CD14-positive monocyte (primary cell): ENCODE measurements around the gene CASTOR1. TPM values are rescaled to one million over a fixed set of nuclear protein-coding genes. Genes with fewer than 3 reads are reported as not detected.

ENCODE experiments used
- DNase-seq, 3 donors: peaks; one replicate each; pipeline ENCODE4 v3.0.0-alpha.2; 2011 to 2022
- H2AFZ ChIP-seq: 2 replicates; pipeline ENCODE4 v1.6.0; 2012; ENCODE audit warnings: mild to moderate bottlenecking, low read depth, low read length, inconsistent platforms; ENCODE audit not compliant: insufficient read depth, poor library complexity, severe bottlenecking
- H3K27ac ChIP-seq, 2 donors: 1 replicate in 1 of 2; 2 replicates in 1 of 2; pipeline ENCODE4 v1.5.1; 2012 to 2013; ENCODE audit warnings: low read length in 2 of 2, control low read depth in 1 of 2, inconsistent platforms in 1 of 2, low read depth in 1 of 2, mild to moderate bottlenecking in 1 of 2
- H3K27me3 ChIP-seq, 2 donors: one replicate each; pipeline versions ENCODE4 v1.6.0 to v1.6.1; 2011 to 2013; ENCODE audit warnings: low read length in 2 of 2; ENCODE audit not compliant: control insufficient read depth in 2 of 2, insufficient read depth in 2 of 2
- H3K36me3 ChIP-seq, 2 donors: replicated peaks in 1 of 2; 1 replicate in 1 of 2; 2 replicates in 1 of 2; pipeline versions ENCODE4 v1.5.1 to v1.6.1; 2012 to 2013; ENCODE audit warnings: low read length in 2 of 2, control low read depth in 1 of 2, inconsistent platforms in 1 of 2, mild to moderate bottlenecking in 1 of 2; ENCODE audit not compliant: insufficient read depth in 2 of 2, control insufficient read depth in 1 of 2
- H3K4me1 ChIP-seq, 2 donors: 1 replicate in 1 of 2; 2 replicates in 1 of 2; pipeline versions ENCODE4 v1.5.1 to v1.6.1; 2012 to 2013; ENCODE audit warnings: low read length in 2 of 2, control low read depth in 1 of 2, inconsistent platforms in 1 of 2, mild to moderate bottlenecking in 1 of 2, moderate library complexity in 1 of 2; ENCODE audit not compliant: insufficient read depth in 2 of 2, control insufficient read depth in 1 of 2
- H3K4me2 ChIP-seq: replicated peaks from 2 replicates; pipeline ENCODE3; 2012; ENCODE audit warnings: low read length, moderate library complexity, mild to moderate bottlenecking; ENCODE audit not compliant: poor library complexity, severe bottlenecking; ENCODE audit errors: extremely low read depth
- H3K4me3 ChIP-seq, 3 experiments: fragments of 200-600 bp in 1 of 3; sonication (generic) in 1 of 3; replicated peaks in 1 of 3; 1 replicate in 2 of 3; 2 replicates in 1 of 3; pipeline ENCODE4 v1.5.1; 2011 to 2013; ENCODE audit warnings: low read length in 3 of 3, mild to moderate bottlenecking in 3 of 3, control low read depth in 2 of 3, low read depth in 2 of 3, inconsistent platforms in 1 of 3, moderate library complexity in 1 of 3
- H3K79me2 ChIP-seq: 2 replicates; pipeline ENCODE4 v1.6.0; 2012; ENCODE audit warnings: mild to moderate bottlenecking, control low read depth, inconsistent platforms, low read length, moderate library complexity; ENCODE audit not compliant: insufficient read depth
- H3K9ac ChIP-seq: 2 replicates; pipeline ENCODE4 v1.6.0; 2017; ENCODE audit warnings: low read length, mild to moderate bottlenecking; ENCODE audit not compliant: insufficient read depth, poor library complexity, severe bottlenecking
- H3K9me3 ChIP-seq, 2 donors: replicated peaks in 1 of 2; 1 replicate in 1 of 2; 2 replicates in 1 of 2; pipeline versions ENCODE4 v1.5.1 to v1.6.1; 2012 to 2013; ENCODE audit warnings: low read length in 2 of 2, control low read depth in 1 of 2; ENCODE audit not compliant: control insufficient read depth in 1 of 2, insufficient read depth in 1 of 2
- H4K20me1 ChIP-seq: 2 replicates; pipeline ENCODE4 v1.6.0; 2012; ENCODE audit warnings: mild to moderate bottlenecking, low read length, control low read depth, moderate library complexity; ENCODE audit not compliant: insufficient read depth
- H3K27ac Mint-ChIP-seq, 7 donors: one replicate each; pipeline ENCODE4 v1.8.0; 2020; ENCODE audit warnings: mild to moderate bottlenecking in 7 of 7, mixed read lengths in 7 of 7, moderate library complexity in 6 of 7, inconsistent platforms in 2 of 7
- H3K27me3 Mint-ChIP-seq, 3 donors: one replicate each; pipeline ENCODE4 v1.8.0; 2021 to 2022; ENCODE audit warnings: low read depth in 3 of 3, mild to moderate bottlenecking in 3 of 3, mixed read lengths in 3 of 3, moderate library complexity in 3 of 3, inconsistent platforms in 1 of 3
- H3K36me3 Mint-ChIP-seq, 2 donors: one replicate each; pipeline ENCODE4 v1.8.0; 2020; ENCODE audit warnings: mixed read lengths in 2 of 2, inconsistent platforms in 1 of 2, mild to moderate bottlenecking in 1 of 2
- H3K4me1 Mint-ChIP-seq: one replicate; pipeline ENCODE4 v1.8.0; 2020; ENCODE audit warnings: mild to moderate bottlenecking, mixed read lengths
- H3K4me3 Mint-ChIP-seq, 2 donors: one replicate each; pipeline ENCODE4 v1.8.0; 2020; ENCODE audit warnings: mild to moderate bottlenecking in 2 of 2, mixed read lengths in 2 of 2, moderate library complexity in 1 of 2
- H3K9me3 Mint-ChIP-seq, 7 donors: one replicate each; pipeline ENCODE4 v1.8.0; 2020 to 2022; ENCODE audit warnings: mixed read lengths in 7 of 7, mild to moderate bottlenecking in 6 of 7, moderate library complexity in 6 of 7, inconsistent platforms in 2 of 7
- CTCF ChIP-seq: fragments of 200-600 bp; IDR thresholded peaks from one replicate; pipeline ENCODE4 v1.8.0; 2022; ENCODE audit warnings: antibody characterized with exemption, mild to moderate bottlenecking
- WGBS: methylation state at CpG from one replicate; pipeline ENCODE4 v1.1.5; 2013; ENCODE audit warnings: missing lambda C conversion rate; ENCODE audit not compliant: insufficient coverage; 5-methylcytosine and 5-hydroxymethylcytosine counted together
- intact Hi-C, 2 donors: fragments of 100-400 bp; cut with micrococcal nuclease; formaldehyde crosslinking; loops; one replicate each; pipeline versions ENCODE4 v1.15.0 to v1.15.1; 2023
- polyA plus RNA-seq, 3 donors: library from polyadenylated mRNA; depleted of rRNA in 1 of 3; unstranded in 2 of 3; stranded (reverse) in 1 of 3; fragments of 300-500 nt in 2 of 3; fragments of >200 nt in 1 of 3; fragmentation: Illumina TruSeq in 2 of 3; gene quantifications; 1 replicate in 2 of 3; 2 replicates in 1 of 3; pipeline ENCODE4 v1.2.3, GENCODE V29; 2012 to 2021

CASTOR1 gene
- polyA plus RNA-seq, 3 donors: 6.4 to 15.5 (median 6.5) TPM

- Mint-ChIP-seq H3K4me1 (peaks cover 8% of the 10 kb centered on the region), H3K36me3 (peaks cover 71 to 79% of the 10 kb centered on the region in 2 donors), H3K27me3 (no peaks in the 10 kb centered on the region), H3K27ac (peak overlapping the region in 1 of 7 donors; percentile 26), H3K9me3 (no peaks in the 10 kb centered on the region), H3K4me3 (no peak overlapping the region)
- Histone ChIP-seq H4K20me1 (peaks cover 40% of the 10 kb centered on the region), H3K4me3 (no peak overlapping the region), H3K9me3 (no peaks in the 10 kb centered on the region), H3K79me2 (no peaks in the 10 kb centered on the region), H3K4me2 (no peak overlapping the region), H3K27me3 (no peaks in the 10 kb centered on the region), H3K9ac (no peak overlapping the region), H2AFZ (no peak overlapping the region), H3K4me1 (peaks cover 6 to 14% of the 10 kb centered on the region in 2 donors), H3K36me3 (peaks cover 69 to 82% of the 10 kb centered on the region in 2 donors), H3K27ac (no peak overlapping the region)
- DNase-seq: no peak
- no peak for TF ChIP-seq CTCF
- intact Hi-C loops: loop anchor here in 1 of 2 donors (5.0 kb wide), 1 partner anchor 33 kb away; the partner anchor contains the start of gene TBC1D10A
- WGBS: 100% methylated on average over 8 of the region's 9 CpGs
Measured at GRCh38 chr22:30294066-30294465, 4.8 kb upstream of the CASTOR1 start.

- intact Hi-C loops: loop anchor here in 1 of 2 donors (5.0 kb wide), 1 partner anchor 34 kb away; the partner anchor contains the start of gene TBC1D10A
- no peaks in the 10 kb centered on the region for H3K27me3 Mint-ChIP-seq
- peaks cover 61 to 68% of the 10 kb centered on the region in 2 donors for H3K36me3 Mint-ChIP-seq
- no peak overlapping the region for H3K4me3 ChIP-seq
- H3K27ac Mint-ChIP-seq: no peak overlapping the region
- 100% methylated on average over 4 of the region's 7 CpGs for WGBS
- no peak for DNase-seq
- no peak overlapping the region for H2AFZ ChIP-seq
- no peaks in the 10 kb centered on the region for H3K9me3 ChIP-seq
- peaks cover 0 to 3% (median 0%) of the 10 kb centered on the region in 7 donors for H3K9me3 Mint-ChIP-seq
- no peak for TF ChIP-seq CTCF
- peaks cover 30% of the 10 kb centered on the region for H4K20me1 ChIP-seq
- H3K4me1 Mint-ChIP-seq: peaks cover 15% of the 10 kb centered on the region
- no peak overlapping the region for H3K4me3 Mint-ChIP-seq
- peaks cover 16 to 24% of the 10 kb centered on the region in 2 donors for H3K4me1 ChIP-seq
- no peaks in the 10 kb centered on the region for H3K27me3 ChIP-seq
- no peak overlapping the region for H3K4me2 ChIP-seq
- no peaks in the 10 kb centered on the region for H3K79me2 ChIP-seq
- H3K36me3 ChIP-seq: peaks cover 58 to 71% of the 10 kb centered on the region in 2 donors
- no peak overlapping the region for H3K9ac ChIP-seq
- H3K27ac ChIP-seq: no peak overlapping the region
Measured at GRCh38 chr22:30293026-30293425, 3.7 kb upstream of the CASTOR1 start.
